GM18511 (cell line): ENCODE measurements around the gene ZNF558.

Source experiments
- ATAC-seq: cut with Tn5 transposase; IDR thresholded peaks from one replicate; pipeline ENCODE4 v1.9.1; 2021; ENCODE audit warnings: mild to moderate bottlenecking, moderate library complexity; ENCODE audit not compliant: unreplicated experiment

Gene ZNF558

DNA sequence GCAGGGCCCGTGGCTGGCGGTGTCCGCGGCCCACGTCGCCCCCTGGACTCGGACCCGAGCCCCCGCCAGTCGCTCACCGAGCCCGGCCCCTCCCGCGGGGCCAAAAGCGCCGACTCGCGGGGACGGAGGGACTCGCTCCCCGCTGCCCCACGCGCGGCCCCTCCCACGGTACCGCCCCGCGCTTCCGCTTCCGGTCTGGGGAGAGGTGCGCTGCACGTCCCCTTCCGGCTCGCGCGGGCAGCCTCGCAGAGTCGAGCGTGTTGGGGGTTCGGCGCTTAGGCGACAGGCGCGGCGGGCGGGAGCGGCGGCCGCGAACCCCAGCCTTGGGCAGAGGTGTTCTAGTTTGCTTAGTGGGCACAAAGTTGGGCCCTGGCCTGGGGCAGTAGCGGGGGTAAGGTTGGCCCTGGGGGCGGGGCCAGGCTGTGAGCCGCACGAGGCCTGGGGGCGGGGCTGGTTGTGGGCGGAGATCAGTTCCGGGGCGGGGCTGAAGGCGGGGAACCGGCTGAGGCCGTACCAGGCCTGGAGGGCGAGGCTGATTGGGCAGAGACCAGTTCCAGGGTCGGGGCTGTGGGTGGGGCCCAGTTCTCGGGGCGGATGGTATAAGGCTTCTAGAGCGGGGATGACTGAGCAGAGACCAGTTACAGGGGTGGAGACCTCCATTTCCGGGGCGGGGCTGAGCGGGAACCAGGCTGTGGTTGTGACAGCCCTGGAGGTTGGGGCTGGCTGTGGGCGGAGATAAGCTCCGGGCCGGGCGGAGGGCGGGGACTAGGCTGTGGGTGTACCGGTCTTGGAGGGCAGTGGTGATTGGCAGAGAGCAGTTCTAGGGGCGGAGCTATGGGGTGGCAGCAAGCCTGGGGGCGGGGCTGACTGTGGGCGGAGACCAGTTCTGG, at the start of gene ZNF558, which contains the start of gene MBD3L1:
ZNF558 (minus strand) TSS at position 173 of the 890 bp plus-strand sequence. CDS start 9,645 bp downstream, outside the sequence.
MBD3L1 (plus strand) TSS at position 246 of the 890 bp plus-strand sequence. CDS start 10,302 bp downstream, outside the sequence.
- ATAC-seq = peak; percentile 85

DNA sequence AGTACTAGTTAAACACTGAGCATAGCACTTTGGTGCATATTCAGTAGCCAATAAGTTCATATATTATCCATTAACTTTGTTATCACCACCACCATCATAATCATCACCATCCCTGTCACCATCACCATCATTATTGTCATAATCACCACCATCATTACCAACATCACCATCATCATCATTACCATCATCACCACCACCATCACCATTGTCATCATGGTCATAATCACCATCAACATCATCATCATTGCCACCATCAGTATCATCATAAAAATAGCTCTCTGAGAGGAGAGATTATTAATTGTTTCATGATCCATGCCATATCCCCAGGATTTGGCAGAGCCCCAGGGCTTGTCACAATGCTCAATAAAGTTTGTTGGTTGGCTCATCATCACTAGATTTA, 49.4 kb upstream of the ZNF558 start:
- ATAC-seq = no peak

DNA sequence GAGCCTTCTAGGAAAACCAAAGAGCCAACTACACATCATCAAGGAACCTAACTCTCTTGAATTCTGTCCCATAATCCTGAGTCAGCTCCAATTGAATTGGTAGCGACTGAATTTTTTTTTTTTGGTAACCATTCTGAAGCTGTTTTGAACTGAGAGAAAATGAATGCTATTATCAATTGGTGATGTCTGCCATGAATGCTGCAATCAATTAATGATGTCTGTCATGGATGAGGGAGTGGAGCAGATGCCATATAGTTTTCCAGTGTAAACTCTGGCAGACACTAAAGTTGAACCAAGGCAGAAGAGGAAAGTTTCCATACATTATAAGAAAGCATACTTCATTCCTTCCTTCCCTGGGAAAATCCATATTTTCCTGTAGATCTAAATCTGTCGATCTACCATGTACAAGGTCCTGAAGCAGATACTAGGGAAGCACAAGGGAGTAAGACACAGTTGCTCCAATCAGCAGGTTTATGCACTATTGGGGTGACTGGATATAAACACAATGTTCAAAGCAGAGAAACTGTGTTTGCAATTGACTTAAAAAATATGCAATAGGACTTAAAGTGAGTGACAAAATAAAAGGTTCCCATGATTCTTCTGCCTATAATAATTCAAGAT, 48.9 kb upstream of the ZNF558 start:
- no peak for ATAC-seq

DNA sequence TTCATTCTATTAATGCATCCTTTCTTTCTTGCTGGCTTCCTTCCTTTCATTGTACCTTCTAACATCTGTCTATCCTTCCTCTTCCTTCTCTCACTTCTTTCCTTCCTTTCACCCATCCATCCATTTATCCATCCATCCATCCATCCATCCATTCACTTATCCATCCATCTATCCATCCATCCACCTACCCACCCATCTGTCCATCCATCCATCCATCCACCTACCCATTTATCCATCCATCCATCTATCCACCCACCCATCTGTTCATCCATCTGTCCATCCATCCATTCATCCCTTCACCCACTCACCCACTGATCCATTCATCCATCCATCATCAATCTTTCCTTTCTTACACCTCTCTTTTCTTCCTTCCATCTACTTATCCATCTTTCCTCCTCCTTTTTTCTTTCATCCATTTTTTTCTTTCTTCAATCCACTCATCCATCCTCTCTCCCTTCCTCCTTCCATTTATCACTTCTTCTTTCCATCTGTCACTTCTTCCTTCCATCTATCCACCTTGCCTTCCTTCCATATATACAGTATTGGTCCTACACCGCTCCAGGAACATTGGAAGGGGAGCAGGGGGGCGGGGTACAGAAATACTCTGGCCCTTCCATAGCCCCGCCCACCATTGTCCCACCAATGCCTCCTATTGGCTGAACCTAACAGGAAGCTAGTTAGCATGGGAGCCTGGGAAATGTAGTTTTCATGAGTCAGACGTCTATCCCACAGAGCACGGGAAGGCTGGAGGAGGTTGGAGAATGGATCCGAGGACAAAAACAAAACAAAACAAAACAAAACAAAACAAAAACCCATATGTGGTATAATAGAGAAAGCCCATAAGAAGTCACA, 46.0 kb upstream of the ZNF558 start:
- no peak for ATAC-seq

DNA sequence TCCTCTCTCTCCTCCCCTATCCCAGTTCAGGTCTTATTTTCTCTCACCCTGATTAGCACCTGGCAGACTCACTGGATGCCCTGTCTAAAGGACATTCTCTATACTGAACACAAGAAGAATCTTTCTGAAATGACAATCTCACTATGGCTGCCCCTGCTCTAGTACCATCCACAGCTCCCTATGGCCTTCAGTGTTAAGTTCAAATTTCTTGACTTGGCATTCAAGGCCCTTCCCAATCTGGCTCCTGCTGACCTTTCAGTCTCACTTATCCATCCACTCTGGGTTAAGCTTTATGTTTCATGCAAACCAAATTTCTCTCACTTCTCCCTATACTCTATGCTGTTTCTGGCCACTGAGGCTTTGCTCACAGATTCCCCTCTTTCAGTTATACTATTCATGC, 34.2 kb upstream of the ZNF558 start:
- no peak for ATAC-seq

DNA sequence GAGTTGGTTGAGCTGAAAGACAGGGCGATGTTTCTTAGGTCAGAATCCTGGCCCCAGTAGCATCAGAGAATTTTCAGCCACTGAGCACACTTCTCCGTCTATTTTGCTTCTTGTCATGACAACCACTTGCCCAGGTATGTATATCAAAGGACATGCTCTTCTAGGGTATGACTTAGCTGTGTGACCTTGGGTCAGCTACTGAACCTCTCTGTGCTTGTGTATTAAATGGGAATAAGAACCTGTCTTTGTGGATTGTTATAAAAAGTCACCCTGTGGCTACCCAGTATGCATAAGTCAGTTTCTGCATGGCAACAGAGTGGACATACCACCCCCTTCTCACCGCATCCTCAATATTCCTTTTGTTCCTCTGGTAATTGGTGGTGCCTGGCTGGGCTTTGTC, 26.2 kb upstream of the ZNF558 start:
- no peak for ATAC-seq

DNA sequence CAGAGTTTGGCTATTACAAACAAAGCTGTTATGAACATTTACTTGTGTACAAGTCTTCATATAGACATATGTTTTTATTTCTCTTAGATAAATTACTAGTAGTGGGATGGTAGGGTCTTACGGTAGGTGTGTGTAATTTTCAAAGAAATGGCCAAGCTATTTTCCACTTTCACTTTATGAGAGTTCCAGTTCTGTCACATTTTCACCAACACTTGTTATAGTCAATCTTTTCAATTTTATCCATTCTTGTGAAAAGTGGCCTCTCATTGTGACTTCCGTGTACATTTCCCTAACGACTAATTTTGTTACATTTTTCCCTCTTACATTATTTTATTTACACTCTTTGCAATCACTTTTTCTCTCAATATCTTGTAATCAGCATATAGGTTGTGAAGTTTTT, 18.4 kb upstream of the ZNF558 start:
- ATAC-seq = no peak

DNA sequence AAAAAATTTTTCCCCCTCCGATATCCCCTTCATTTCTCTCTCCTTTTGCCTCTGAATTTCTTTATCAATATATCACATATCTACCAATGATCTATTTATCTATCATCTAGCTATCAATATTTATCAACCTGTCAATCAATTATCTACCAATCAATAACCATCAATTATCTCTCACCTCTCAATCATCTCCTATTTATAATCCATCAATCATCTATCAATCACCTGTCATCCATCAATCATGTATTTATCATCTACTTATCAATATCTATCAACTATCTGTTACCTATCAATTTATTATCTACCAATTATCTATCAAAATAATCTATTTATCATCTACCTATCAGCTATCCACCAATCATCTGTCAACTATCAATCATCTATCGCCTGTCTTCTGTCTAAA, 17.1 kb upstream of the ZNF558 start:
- ATAC-seq = no peak

DNA sequence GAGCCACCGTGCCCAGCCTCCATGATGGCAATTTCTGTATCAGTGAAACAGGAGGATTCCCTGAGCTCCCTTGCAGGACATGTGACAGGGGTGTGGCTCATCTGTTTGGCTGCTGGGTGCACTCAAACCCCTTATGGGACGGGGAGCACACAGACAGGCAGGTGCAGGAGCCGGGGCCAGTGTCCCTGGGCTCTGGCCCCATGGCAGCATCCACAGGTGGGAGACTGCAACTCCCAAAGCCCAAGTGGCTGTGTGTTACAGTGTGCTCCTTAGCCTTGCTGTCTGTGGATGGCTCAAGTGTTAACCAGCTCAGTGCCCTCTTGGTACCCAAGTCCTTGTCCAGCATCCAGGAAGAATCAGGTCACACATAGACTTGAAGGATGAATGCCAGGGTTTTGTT, 14.7 kb upstream of the ZNF558 start:
- no peak for ATAC-seq

DNA sequence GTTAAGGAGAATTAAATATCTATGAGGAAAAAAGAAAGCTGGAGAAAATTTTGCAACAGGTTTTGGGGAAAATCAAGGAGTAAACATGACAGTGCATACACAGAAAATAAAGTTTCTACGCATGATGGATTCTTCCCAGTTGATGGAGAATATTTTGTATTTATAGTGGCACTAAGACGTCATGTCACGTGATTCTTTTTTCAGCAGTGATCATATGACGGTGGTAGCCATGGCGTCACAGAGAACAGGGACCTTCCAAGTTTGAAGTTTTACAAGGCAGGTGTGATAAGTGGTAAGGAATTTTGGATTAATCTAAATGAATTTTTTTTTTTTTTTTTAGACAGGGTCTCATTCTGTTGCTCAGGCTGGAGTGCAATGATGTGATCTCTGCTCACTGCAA, 8.6 kb upstream of the ZNF558 start:
- ATAC-seq = no peak

DNA sequence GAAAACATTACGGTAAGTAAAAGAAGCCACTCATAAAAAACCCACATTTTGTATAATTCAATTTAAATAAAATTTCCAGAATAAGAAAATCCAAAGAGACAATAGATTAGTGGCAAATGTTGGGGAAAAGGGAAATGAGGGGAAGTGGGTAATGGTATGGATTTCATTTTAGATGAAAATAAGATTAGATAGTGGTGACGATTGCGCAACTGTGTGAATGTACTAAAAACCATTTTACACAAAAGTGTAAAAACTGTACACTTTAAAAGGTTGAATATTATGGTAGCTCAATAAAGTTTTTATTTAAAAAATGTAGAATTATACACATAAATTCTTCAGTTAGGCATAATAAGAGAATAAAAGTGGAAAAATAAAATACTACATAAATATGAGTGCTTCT, 3.8 kb upstream of the ZNF558 start:
- no peak for ATAC-seq

DNA sequence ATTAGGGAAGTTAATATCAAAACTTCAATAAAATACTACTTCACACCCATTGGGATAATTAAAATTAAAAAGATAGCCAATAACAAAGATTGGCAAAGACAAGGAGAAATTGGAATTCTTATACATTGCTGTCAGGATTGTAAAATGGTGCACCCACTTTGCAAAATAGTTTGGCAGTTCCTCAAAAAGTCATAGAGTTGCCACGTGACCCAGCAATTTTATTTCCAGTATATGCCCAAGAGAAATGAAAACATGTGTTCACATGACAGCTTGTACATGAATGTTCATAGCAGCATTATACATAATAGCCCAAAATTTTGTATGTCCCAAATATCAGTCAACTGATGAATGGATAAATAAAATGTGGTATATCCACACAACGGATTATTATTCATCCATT, 3.3 kb upstream of the ZNF558 start:
- ATAC-seq = no peak

DNA sequence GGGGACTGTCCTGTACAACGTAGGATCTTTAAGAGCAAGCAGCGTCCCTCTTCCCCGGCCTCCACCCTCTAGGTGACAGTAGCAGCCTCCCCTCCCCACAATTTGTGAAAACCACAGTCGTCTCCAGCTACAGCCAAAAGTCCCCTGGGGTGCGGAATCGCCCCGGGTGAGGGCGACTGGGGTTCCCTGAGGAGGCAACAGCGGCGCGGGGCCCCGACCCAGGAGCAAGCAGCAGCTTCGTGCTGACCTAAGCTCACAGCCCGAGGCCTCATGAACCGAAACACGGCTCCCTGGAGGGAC, 322 bp downstream of the ZNF558 start:
- peak; percentile 22 for ATAC-seq

DNA sequence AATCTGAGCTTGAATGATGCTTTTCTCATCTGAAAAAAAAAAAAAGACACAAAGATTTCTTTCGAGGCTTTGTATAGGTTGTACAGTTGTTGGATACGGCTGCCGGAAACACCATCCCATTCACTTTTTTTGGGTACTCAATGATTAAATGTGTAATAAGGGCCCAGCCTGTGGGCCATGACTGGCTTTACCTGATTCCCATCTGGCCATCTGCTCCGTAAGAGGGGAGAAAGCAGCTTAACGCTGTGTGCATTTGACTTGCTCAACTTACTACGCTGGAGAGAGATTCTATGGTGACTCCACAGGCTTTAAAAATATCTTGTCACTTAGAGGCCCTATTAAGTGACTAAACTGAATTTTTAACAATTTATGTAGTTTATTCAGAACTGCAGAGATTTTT, 731 bp downstream of the ZNF558 start:
- ATAC-seq = no peak

DNA sequence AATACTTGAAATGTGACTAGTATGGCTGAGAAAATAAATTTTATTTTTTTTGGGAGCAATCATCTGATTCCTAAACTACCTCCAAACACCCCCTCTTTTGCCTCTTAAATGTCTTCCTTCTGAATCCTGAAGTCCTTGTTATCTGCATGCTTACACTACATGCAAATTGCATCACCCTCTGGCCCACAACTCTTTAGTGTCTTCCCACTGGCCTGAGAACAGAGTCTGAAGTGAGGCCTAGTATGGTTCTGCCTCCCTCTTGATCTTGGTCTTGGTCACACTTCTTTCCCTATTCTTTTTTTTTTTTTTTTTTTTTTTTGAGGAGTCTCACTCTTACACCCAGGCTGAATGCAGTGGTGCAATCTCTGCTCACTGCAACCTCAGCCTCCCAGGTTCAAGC, 4.8 kb downstream of the ZNF558 start:
- ATAC-seq = no peak

DNA sequence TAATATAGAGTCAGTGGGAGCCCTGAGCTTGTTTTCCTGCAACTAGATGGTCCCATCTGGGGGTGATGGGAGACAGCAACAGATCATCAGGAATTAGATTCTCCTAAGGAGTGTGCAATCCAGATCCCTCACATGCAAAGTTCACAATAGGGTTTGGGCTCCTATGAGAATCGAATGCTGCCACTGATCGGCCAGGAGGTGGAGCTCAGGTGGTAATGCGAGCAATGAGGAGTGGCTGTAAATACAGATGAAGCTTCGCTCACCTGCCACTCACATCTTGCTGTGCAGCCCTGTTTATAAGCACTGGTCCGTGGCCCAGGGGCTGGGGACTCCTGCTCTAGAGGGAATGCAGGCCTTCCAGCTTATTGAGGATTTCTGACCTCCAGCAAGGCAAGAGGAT, 5.7 kb downstream of the ZNF558 start:
- ATAC-seq = no peak

DNA sequence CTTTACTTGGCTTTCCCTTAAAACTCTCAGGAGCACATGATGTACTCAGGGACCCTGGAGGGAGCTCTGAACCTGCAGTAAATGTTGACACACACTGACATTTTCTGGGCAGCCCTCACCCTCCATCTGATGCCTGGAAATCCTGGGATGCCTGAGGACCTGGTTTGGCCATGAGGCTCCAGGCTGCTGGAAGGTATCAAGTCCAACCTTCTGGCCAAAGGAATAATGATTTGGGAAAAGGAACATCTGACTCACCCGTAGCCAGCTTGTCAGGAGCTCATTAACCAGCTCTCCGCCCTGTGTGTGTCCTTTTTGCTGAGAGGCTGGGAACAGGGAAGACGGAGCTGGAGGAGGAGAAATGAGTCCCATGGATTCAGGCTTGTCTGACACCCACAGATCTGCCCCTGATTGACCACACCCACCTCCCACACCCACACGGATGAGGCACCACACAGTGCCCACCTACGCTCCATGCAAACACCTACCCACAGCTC, 10.3 kb downstream of the ZNF558 start:
- no peak for ATAC-seq

DNA sequence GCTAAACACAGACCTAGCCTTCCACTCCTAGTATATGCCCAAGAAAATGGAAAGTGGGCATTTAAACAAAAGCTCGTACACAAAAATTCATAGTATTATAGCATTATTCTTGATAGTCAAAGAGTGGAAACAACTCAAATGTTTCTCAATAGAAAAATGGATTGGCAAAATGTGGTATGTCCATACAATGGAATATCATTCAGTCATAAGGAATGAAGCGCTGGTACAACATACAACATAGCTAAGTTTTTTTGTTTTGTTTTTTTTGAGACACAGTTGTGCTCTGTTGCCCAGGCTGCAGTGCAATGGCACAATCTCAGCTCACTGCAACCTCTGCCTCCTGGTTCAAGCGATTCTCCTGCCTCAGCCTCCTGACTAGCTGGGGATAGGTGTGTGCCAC, 11.9 kb downstream of the ZNF558 start:
- no peak for ATAC-seq

DNA sequence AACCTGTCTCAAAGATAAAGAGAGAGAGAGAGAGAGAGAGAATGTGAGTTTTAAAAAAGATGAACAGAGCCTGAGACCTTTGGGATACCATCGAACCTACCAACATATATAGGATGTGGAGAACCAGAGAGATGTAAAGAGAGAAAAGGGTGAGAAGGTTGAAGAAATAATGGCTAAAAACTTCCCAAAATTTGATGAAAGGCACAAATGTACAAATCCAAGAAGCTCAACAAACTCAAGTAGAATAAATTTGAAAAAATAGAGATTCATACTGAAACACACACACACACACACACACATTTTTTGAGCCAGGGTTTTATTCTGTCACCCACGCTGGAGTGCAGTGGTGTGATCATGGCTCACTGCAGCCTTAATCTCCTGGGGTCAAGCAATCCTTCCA, 16.3 kb downstream of the ZNF558 start:
- ATAC-seq = no peak

DNA sequence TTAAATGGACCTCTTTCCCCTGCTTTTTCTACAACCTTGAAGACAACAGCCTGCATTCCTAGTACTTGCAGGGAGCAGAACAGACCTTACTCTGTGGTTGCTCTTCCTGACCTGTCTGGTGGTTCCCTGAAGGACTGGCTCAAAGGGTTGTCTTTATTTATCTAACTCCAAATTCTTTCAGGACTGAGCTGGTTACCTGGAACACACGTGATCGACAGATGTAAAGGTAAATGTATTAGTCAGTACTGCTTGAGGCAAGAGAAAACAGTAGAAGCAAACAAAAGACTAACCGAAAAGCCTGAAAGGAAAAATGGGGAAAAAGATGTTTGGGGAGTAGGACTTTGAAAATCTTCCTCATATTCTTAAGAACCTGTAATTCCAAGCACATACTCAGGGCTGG, 17.9 kb downstream of the ZNF558 start:
- ATAC-seq = no peak
